ENCODE results near the gene SLC23A2.

GRCh38 chr20:4862661-4863060, 138.6 kb downstream of the SLC23A2 start:
- TF ChIP-seq CTCF (IDR thresholded peaks at IDR 0.05) (no peak), POLR2A (IDR thresholded peaks at IDR 0.05) (no peak)
